C4-2B (cell line): ENCODE results near the gene NPIPB13.
"Not testable (repeated sequence)": the region's sequence is repeated elsewhere in the genome, so short reads cannot be mapped to it uniquely, and the experiment has no call there.

ENCODE experiments used
- CTCF ChIP-seq: fragments of 450-650 bp; conservative IDR thresholded peaks from 2 replicates; pipeline ENCODE4 v1.5.1; 2017; ENCODE audit warnings: mild to moderate bottlenecking
- ZFX ChIP-seq: fragments of 450-650 bp; IDR thresholded peaks from 2 replicates; pipeline ENCODE4 v1.6.1; 2017

GRCh38 chr16:30209032-30209431 is 39.2 kb downstream of the NPIPB13 start:
- not testable (repeated sequence) for TF ChIP-seq CTCF, ZFX
